ENCODE measurements around the gene OR4C5.
"Not testable (repeated sequence)": the region's sequence is repeated elsewhere in the genome, so short reads cannot be mapped to it uniquely, and the experiment has no call there.

- TF ChIP-seq CTCF (IDR thresholded peaks at IDR 0.05; ENCODE audit: low read depth, low read length, missing input control); ZBTB33 (IDR thresholded peaks at IDR 0.05); FOXA1 (IDR thresholded peaks at IDR 0.05); TAF1 (conservative IDR thresholded peaks at IDR 0.05); RAD21 (IDR thresholded peaks at IDR 0.05): not testable (repeated sequence)
Measured at GRCh38 chr11:48319813-48320212, 46.5 kb downstream of the OR4C5 start.
